Adipocyte (in vitro differentiated cells): ENCODE data around the gene HAUS1.

Experiments
- DNase-seq: peaks from one replicate; pipeline ENCODE4 v3.0.0-alpha.2; 2015; ENCODE audit warnings: low read depth
- H3K27me3 ChIP-seq: replicated peaks from 2 replicates; pipeline ENCODE4 v1.7.0; 2013; ENCODE audit warnings: mild to moderate bottlenecking, low read length, moderate library complexity; ENCODE audit not compliant: control insufficient read depth, insufficient read depth
- H3K36me3 ChIP-seq: 2 replicates; pipeline ENCODE4 v1.7.0; 2013; ENCODE audit warnings: low read length, mild to moderate bottlenecking, moderate library complexity; ENCODE audit not compliant: control insufficient read depth, insufficient read depth, severe bottlenecking
- H3K4me1 ChIP-seq: 2 replicates; pipeline ENCODE4 v1.7.0; 2013; ENCODE audit warnings: mild to moderate bottlenecking, low read length, moderate library complexity; ENCODE audit not compliant: control insufficient read depth, insufficient read depth
- H3K4me3 ChIP-seq: 2 replicates; pipeline ENCODE4 v1.7.0; 2013; ENCODE audit warnings: mild to moderate bottlenecking, low read length, moderate library complexity
- H3K9ac ChIP-seq: 2 replicates; pipeline ENCODE4 v1.7.0; 2013; ENCODE audit warnings: mild to moderate bottlenecking, low read length, moderate library complexity
- H3K9me3 ChIP-seq: 2 replicates; pipeline ENCODE4 v1.7.0; 2013; ENCODE audit warnings: mild to moderate bottlenecking, low read length, moderate library complexity; ENCODE audit not compliant: control insufficient read depth

Gene HAUS1

GRCh38 chr18:46104128-46104911 is at the start of gene HAUS1:
Gene HAUS1, plus strand, starts transcription at chr18:46104385. Its CDS starts 27 bp downstream, at chr18:46104412.
- no peaks in the 10 kb centered on the region for H3K9me3 ChIP-seq
- DNase-seq: peak; percentile 90
- H3K27me3 ChIP-seq: no peaks in the 10 kb centered on the region
- H3K4me3 ChIP-seq: peak within 1 kb of the TSS; percentile 98
- peaks cover 3% of the 10 kb centered on the region for H3K36me3 ChIP-seq
- H3K9ac ChIP-seq: peak within 1 kb of the TSS; percentile 93
- H3K4me1 ChIP-seq: peaks cover 2% of the 10 kb centered on the region

- Histone ChIP-seq H3K4me1 (peaks cover 25% of the 10 kb centered on the region), H3K9ac (no peak overlapping the region), H3K4me3 (no peak overlapping the region), H3K9me3 (no peaks in the 10 kb centered on the region), H3K36me3 (no peaks in the 10 kb centered on the region), H3K27me3 (no peaks in the 10 kb centered on the region)
- no peak for DNase-seq
Measured at GRCh38 chr18:46054956-46055837, 49.0 kb upstream of the HAUS1 start.

- no peaks in the 10 kb centered on the region for H3K9me3 ChIP-seq
- H3K9ac ChIP-seq: no peak overlapping the region
- no peaks in the 10 kb centered on the region for H3K36me3 ChIP-seq
- peaks cover 25% of the 10 kb centered on the region for H3K4me1 ChIP-seq
- no peak overlapping the region for H3K4me3 ChIP-seq
- no peaks in the 10 kb centered on the region for H3K27me3 ChIP-seq
- no peak for DNase-seq
Measured at GRCh38 chr18:46055838-46056230, 48.4 kb upstream of the HAUS1 start.

- Histone ChIP-seq H3K9ac (no peak overlapping the region), H3K36me3 (no peaks in the 10 kb centered on the region), H3K27me3 (no peaks in the 10 kb centered on the region), H3K4me1 (no peaks in the 10 kb centered on the region), H3K9me3 (no peaks in the 10 kb centered on the region), H3K4me3 (no peak overlapping the region)
- no peak for DNase-seq
Measured at GRCh38 chr18:46060359-46060841, 43.8 kb upstream of the HAUS1 start.

- Histone ChIP-seq H3K9me3 (no peaks in the 10 kb centered on the region), H3K4me3 (no peak overlapping the region), H3K36me3 (no peaks in the 10 kb centered on the region), H3K27me3 (no peaks in the 10 kb centered on the region), H3K9ac (no peak overlapping the region), H3K4me1 (no peaks in the 10 kb centered on the region)
- no peak for DNase-seq
Measured at GRCh38 chr18:46061387-46061786, 42.8 kb upstream of the HAUS1 start.

GRCh38 chr18:46061796-46062195 is 42.4 kb upstream of the HAUS1 start:
- H3K9ac ChIP-seq: no peak overlapping the region
- no peaks in the 10 kb centered on the region for H3K9me3 ChIP-seq
- H3K36me3 ChIP-seq: no peaks in the 10 kb centered on the region
- H3K4me1 ChIP-seq: no peaks in the 10 kb centered on the region
- no peaks in the 10 kb centered on the region for H3K27me3 ChIP-seq
- DNase-seq: no peak
- no peak overlapping the region for H3K4me3 ChIP-seq

- no peaks in the 10 kb centered on the region for H3K9me3 ChIP-seq
- no peaks in the 10 kb centered on the region for H3K4me1 ChIP-seq
- no peak overlapping the region for H3K9ac ChIP-seq
- H3K4me3 ChIP-seq: no peak overlapping the region
- H3K27me3 ChIP-seq: no peaks in the 10 kb centered on the region
- H3K36me3 ChIP-seq: no peaks in the 10 kb centered on the region
- DNase-seq: no peak
Measured at GRCh38 chr18:46062781-46063180, 41.4 kb upstream of the HAUS1 start.

- Histone ChIP-seq H3K9ac (no peak overlapping the region), H3K27me3 (no peaks in the 10 kb centered on the region), H3K36me3 (no peaks in the 10 kb centered on the region), H3K4me1 (peaks cover 18% of the 10 kb centered on the region), H3K9me3 (no peaks in the 10 kb centered on the region), H3K4me3 (no peak overlapping the region)
- no peak for DNase-seq
Measured at GRCh38 chr18:46067438-46068007, 36.7 kb upstream of the HAUS1 start.

- Histone ChIP-seq H3K4me3 (no peak overlapping the region), H3K36me3 (no peaks in the 10 kb centered on the region), H3K27me3 (no peaks in the 10 kb centered on the region), H3K9me3 (no peaks in the 10 kb centered on the region), H3K4me1 (peaks cover 19% of the 10 kb centered on the region), H3K9ac (no peak overlapping the region)
- DNase-seq: no peak
Measured at GRCh38 chr18:46068763-46069162, 35.4 kb upstream of the HAUS1 start.

GRCh38 chr18:46069524-46069923 is 34.7 kb upstream of the HAUS1 start:
- no peak for DNase-seq
- Histone ChIP-seq H3K27me3 (no peaks in the 10 kb centered on the region), H3K9me3 (no peaks in the 10 kb centered on the region), H3K4me3 (no peak overlapping the region), H3K4me1 (peaks cover 19% of the 10 kb centered on the region), H3K36me3 (no peaks in the 10 kb centered on the region), H3K9ac (no peak overlapping the region)

- no peak for DNase-seq
- H3K36me3 ChIP-seq: no peaks in the 10 kb centered on the region
- no peak overlapping the region for H3K9ac ChIP-seq
Measured at GRCh38 chr18:46070232-46070631, 34.0 kb upstream of the HAUS1 start.

More at GRCh38 chr18:46070232-46070631, 34.0 kb upstream of the HAUS1 start:
- H3K4me1 ChIP-seq: peaks cover 19% of the 10 kb centered on the region
- no peak overlapping the region for H3K4me3 ChIP-seq
- no peaks in the 10 kb centered on the region for H3K9me3 ChIP-seq
- no peaks in the 10 kb centered on the region for H3K27me3 ChIP-seq
